ENCODE data around the gene NPAS2. TPM values are rescaled to one million over a fixed set of nuclear protein-coding genes. Genes with fewer than 3 reads are reported as not detected.

Gene NPAS2
- total and polyA plus RNA-seq, 2 of the 8 experiments (the other 6 are each of a cell fraction or from before 2014, with no cell fraction given), result 1.8 to 1.9 TPM

- TF ChIP-seq CHD7 (IDR thresholded peaks at IDR 0.05; ENCODE audit: insufficient replicate concordance, low read length) (no peak), POLR2AphosphoS5 (IDR thresholded peaks at IDR 0.05; ENCODE audit: low read depth, low read length) (no peak), KDM1A (IDR thresholded peaks at IDR 0.05; ENCODE audit: borderline replicate concordance, low read length) (no peak)
Observed at GRCh38 chr2:100776445-100776844, 43.5 kb upstream of the NPAS2 start (continued).

Data from H1 (cell line).